Liver (tissue), 9 donors: Measurements from ENCODE around the gene DLEC1. TPM values are rescaled to one million over a fixed set of nuclear protein-coding genes. Genes with fewer than 3 reads are reported as not detected.

Experiments
- DNase-seq: peaks from one replicate; pipeline ENCODE4 v3.0.0-alpha.2; 2017; ENCODE audit warnings: low spot score
- H3K27ac ChIP-seq, 2 donors: one replicate each; pipeline ENCODE4 v1.7.0; 2013; ENCODE audit warnings: inconsistent platforms in 2 of 2, low read length in 2 of 2, control low read depth in 1 of 2, low read depth in 1 of 2, mild to moderate bottlenecking in 1 of 2
- H3K27me3 ChIP-seq, 4 donors: one replicate each; pipeline versions ENCODE4 v1.6.1 to v1.7.0; 2013; ENCODE audit warnings: low read length in 3 of 4, inconsistent platforms in 1 of 4, mild to moderate bottlenecking in 1 of 4, moderate library complexity in 1 of 4; ENCODE audit not compliant: control insufficient read depth in 4 of 4, insufficient read depth in 4 of 4
- H3K36me3 ChIP-seq, 4 donors: one replicate each; pipeline versions ENCODE4 v1.6.1 to v1.7.0; 2013; ENCODE audit warnings: low read length in 3 of 4, mild to moderate bottlenecking in 3 of 4, low read depth in 1 of 4, moderate library complexity in 1 of 4; ENCODE audit not compliant: control insufficient read depth in 4 of 4, insufficient read depth in 3 of 4
- H3K4me1 ChIP-seq, 4 donors: one replicate each; pipeline versions ENCODE4 v1.6.1 to v1.7.0; 2013; ENCODE audit warnings: low read length in 3 of 4, mild to moderate bottlenecking in 3 of 4, moderate library complexity in 1 of 4; ENCODE audit not compliant: control insufficient read depth in 4 of 4, insufficient read depth in 4 of 4
- H3K4me3 ChIP-seq, 3 donors: one replicate each; pipeline versions ENCODE4 v1.6.1 to v1.7.0; 2013; ENCODE audit warnings: low read length in 3 of 3, control low read depth in 1 of 3, low read depth in 1 of 3, mild to moderate bottlenecking in 1 of 3
- H3K9ac ChIP-seq, 2 donors: one replicate each; pipeline ENCODE4 v1.7.0; 2013; ENCODE audit warnings: low read length in 2 of 2, mild to moderate bottlenecking in 2 of 2, moderate library complexity in 2 of 2, control low read depth in 1 of 2, low read depth in 1 of 2
- H3K9me3 ChIP-seq, 4 donors: one replicate each; pipeline versions ENCODE4 v1.6.1 to v1.7.0; 2013; ENCODE audit warnings: low read length in 3 of 4; ENCODE audit not compliant: control insufficient read depth in 4 of 4
- ATF3 ChIP-seq: IDR thresholded peaks from 2 replicates; pipeline ENCODE4 v1.6.1; 2016; ENCODE audit warnings: antibody characterized with exemption
- CTCF ChIP-seq: fragments of 150-350 bp; IDR thresholded peaks from 2 replicates; pipeline ENCODE4 v1.5.1; 2017; ENCODE audit warnings: improper control_type of control experiment, low read depth, low read length; ENCODE audit not compliant: missing input control
- EGR1 ChIP-seq, 2 donors: IDR thresholded peaks; 2 replicates each; pipeline ENCODE4 v1.6.1; 2016 to 2018; ENCODE audit warnings: antibody characterized with exemption in 2 of 2, low read depth in 2 of 2
- FOXA1 ChIP-seq: IDR thresholded peaks from 2 replicates; pipeline ENCODE4 v1.6.1; 2016; ENCODE audit warnings: antibody characterized with exemption
- HNF4A ChIP-seq, 2 donors: conservative IDR thresholded peaks; 2 replicates each; pipeline ENCODE4 v1.6.1; 2016; ENCODE audit warnings: antibody characterized with exemption in 2 of 2, mild to moderate bottlenecking in 2 of 2
- JUND ChIP-seq, 2 donors: IDR thresholded peaks; 2 replicates each; pipeline ENCODE4 v1.6.1; 2016; ENCODE audit warnings: antibody characterized with exemption in 2 of 2
- MAX ChIP-seq: IDR thresholded peaks from 2 replicates; pipeline ENCODE4 v1.6.1; 2016; ENCODE audit warnings: antibody characterized with exemption
- NR2F2 ChIP-seq: IDR thresholded peaks from 2 replicates; pipeline ENCODE4 v1.6.1; 2016; ENCODE audit warnings: antibody characterized with exemption
- RAD21 ChIP-seq, 2 donors: IDR thresholded peaks; 2 replicates each; pipeline ENCODE4 v1.6.1; 2016; ENCODE audit warnings: antibody characterized with exemption in 2 of 2, mild to moderate bottlenecking in 2 of 2
- REST ChIP-seq: IDR thresholded peaks from 2 replicates; pipeline ENCODE4 v1.6.1; 2016; ENCODE audit warnings: antibody characterized with exemption, mild to moderate bottlenecking
- TAF1 ChIP-seq: conservative IDR thresholded peaks from 2 replicates; pipeline ENCODE4 v1.6.1; 2016; ENCODE audit warnings: antibody characterized with exemption, mild to moderate bottlenecking
- ZBTB33 ChIP-seq: IDR thresholded peaks from 2 replicates; pipeline ENCODE4 v1.6.1; 2016; ENCODE audit warnings: antibody characterized with exemption
- WGBS: extraction: QIAGEN DNeasy Blood & Tissue Kit; methylation state at CpG from one replicate; pipeline ENCODE4 v1.1.7; 2013; 5-methylcytosine and 5-hydroxymethylcytosine counted together
- polyA plus RNA-seq, 2 donors: library from polyadenylated mRNA; stranded (reverse) in 1 of 2; unstranded in 1 of 2; fragments of 200-250 nt in 1 of 2; fragments of >200 nt in 1 of 2; fragmentation: Nextera tagmentation in 1 of 2; extraction: Ambion mirVana in 1 of 2; gene quantifications; one replicate each; pipeline versions ENCODE4 v1.2.1 to v1.2.3, GENCODE V29; 2013 to 2015
- total RNA-seq, 2 donors: library from RNA; depleted of rRNA; stranded (reverse); fragments of >200 nt; gene quantifications; one replicate each; pipeline ENCODE4 v1.2.3, GENCODE V29; 2014
- donor health status: healthy.
- donor health status: healthy.
- donor health status: healthy.
- donor health status: healthy.
- donor health status: healthy.

The DLEC1 gene
- total and polyA plus RNA-seq, 4 donors = 0.09 to 0.63 (median 0.30) TPM

- H3K9me3 ChIP-seq = no peaks in the 10 kb centered on the region
- H3K36me3 ChIP-seq = no peaks in the 10 kb centered on the region
- no peaks in the 10 kb centered on the region for H3K27me3 ChIP-seq
- peaks cover 2 to 13% (median 9%) of the 10 kb centered on the region in 4 donors for H3K4me1 ChIP-seq
- H3K4me3 ChIP-seq = no peak overlapping the region
- H3K27ac ChIP-seq = no peak overlapping the region
- no peak for TF ChIP-seq JUND (IDR thresholded peaks at IDR 0.05)
- H3K9ac ChIP-seq = no peak overlapping the region
- no peak for DNase-seq
- whole genome bisulfite sequencing = 66% methylated on average over 7 of the region's 7 CpGs
These were observed 45.6 kb downstream of the DLEC1 start for GRCh38 chr3:38084334-38085310.

- Histone ChIP-seq H3K4me3 (no peak overlapping the region), H3K9me3 (no peaks in the 10 kb centered on the region), H3K27ac (no peak overlapping the region), H3K36me3 (no peaks in the 10 kb centered on the region), H3K9ac (no peak overlapping the region), H3K4me1 (peaks cover 2 to 13% (median 9%) of the 10 kb centered on the region in 4 donors), H3K27me3 (no peaks in the 10 kb centered on the region)
- WGBS = 91% methylated on average over 11 of the region's 11 CpGs
- DNase-seq = no peak
- TF ChIP-seq MAX = no peak
- no peak for TF ChIP-seq FOXA1
- no peak for TF ChIP-seq ZBTB33
- no peak for TF ChIP-seq TAF1
- no peak for TF ChIP-seq NR2F2
- no peak for TF ChIP-seq EGR1 (IDR thresholded peaks at IDR 0.05; ENCODE audit: low read depth in 2 of 2)
- TF ChIP-seq JUND (IDR thresholded peaks at IDR 0.05) = no peak
These were observed 46.4 kb downstream of the DLEC1 start for GRCh38 chr3:38085311-38085942.

GRCh38 chr3:38085943-38086324 is 46.9 kb downstream of the DLEC1 start:
- no peaks in the 10 kb centered on the region for H3K9me3 ChIP-seq
- no peak overlapping the region for H3K4me3 ChIP-seq
- DNase-seq = no peak
- WGBS = 81% methylated on average over 1 of the region's 1 CpG
- H3K27me3 ChIP-seq = no peaks in the 10 kb centered on the region
- H3K27ac ChIP-seq = no peak overlapping the region
- H3K36me3 ChIP-seq = no peaks in the 10 kb centered on the region
- H3K9ac ChIP-seq = no peak overlapping the region
- H3K4me1 ChIP-seq = peaks cover 2 to 13% (median 9%) of the 10 kb centered on the region in 4 donors
- no peak for TF ChIP-seq TAF1
- TF ChIP-seq HNF4A (conservative IDR thresholded peaks at IDR 0.05) = no peak
- no peak for TF ChIP-seq REST
- no peak for TF ChIP-seq EGR1 (IDR thresholded peaks at IDR 0.05; ENCODE audit: low read depth in 2 of 2)
- no peak for TF ChIP-seq MAX
- TF ChIP-seq JUND (IDR thresholded peaks at IDR 0.05) = no peak
- no peak for TF ChIP-seq ATF3
- no peak for TF ChIP-seq RAD21 (IDR thresholded peaks at IDR 0.05)
- no peak for TF ChIP-seq CTCF
